Stimulated activated CD4-positive, alpha-beta T cell treated with anti-CD3 and anti-CD28 coated beads, Interleukin-12 subunit alpha, Interleukin-12 subunit beta, amount 100 ng/mL, for 24 hours (primary cell): Measurements from ENCODE around the gene MBP.

Experiments
- DNase-seq, 2 experiments: peaks; one replicate each; pipeline ENCODE4 v3.0.0-alpha.2; 2020; ENCODE audit warnings: low read depth in 2 of 2

Gene MBP

GRCh38 chr18:77114415-77115191 is 18.0 kb downstream of the MBP start:
- DNase-seq, result no peak

GRCh38 chr18:77114152-77114414 is 18.5 kb downstream of the MBP start:
- DNase-seq, result no peak

DNA sequence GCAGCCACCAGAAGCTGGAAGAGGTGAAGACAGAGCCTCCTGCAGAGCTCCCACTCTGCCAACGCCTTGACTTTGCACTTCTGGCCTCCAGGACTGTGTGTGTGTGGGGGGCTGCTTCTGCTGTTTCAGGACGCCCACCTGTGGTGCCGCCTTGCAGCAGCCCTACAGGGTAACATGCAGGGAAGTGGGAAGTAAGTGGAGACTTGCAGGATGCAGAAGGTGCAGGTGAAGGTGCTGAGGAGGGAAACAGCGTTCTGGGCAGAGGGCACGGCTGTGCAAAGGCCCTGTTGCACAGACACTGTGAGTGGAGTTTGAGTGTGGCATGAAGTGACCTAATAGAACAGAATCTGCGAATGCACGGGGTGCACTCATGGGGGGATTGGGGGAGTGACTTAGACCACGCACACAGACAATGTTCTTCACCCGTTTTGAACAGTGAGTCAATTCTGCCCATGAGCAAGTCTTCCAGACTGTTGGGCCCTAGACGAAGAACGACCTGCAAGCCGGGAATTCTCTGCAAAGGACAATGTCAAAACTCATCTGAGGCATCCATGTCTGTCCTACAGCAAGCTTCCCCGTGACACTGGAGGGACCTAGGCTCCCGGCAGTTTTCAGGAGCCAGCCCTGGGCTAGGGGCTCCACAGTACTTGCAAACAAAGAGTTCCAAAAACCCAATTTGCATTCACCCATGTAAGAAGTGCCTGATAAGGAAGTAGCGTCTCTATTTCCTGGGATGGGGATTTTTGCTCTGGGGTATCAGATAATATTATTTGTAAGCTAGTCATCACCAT is 19.0 kb downstream of the MBP start:
- no peak for DNase-seq

DNA sequence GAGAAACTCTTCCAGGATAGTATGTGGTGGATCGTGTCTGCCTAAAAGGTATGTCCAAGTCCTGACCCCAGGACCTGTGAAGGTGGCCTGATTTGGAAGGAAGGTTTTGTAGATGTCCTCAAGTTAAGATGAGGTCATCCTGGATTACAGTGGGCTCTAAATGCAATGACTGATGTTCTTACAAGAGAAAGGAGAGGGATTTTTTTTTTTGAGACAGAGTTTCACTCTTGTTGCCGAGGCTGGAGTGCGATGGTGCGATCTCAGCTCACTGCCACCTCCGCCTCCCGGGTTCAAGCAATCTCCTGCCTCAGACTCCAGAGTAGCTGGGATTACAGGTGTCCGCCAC is 19.9 kb downstream of the MBP start:
- no peak for DNase-seq

GRCh38 chr18:77111951-77112746 is 20.4 kb downstream of the MBP start:
- DNase-seq, result no peak

GRCh38 chr18:77111449-77111848 is 21.1 kb downstream of the MBP start:
- DNase-seq, result no peak

- DNase-seq, result no peak
Measured at GRCh38 chr18:77110936-77111335, 21.6 kb downstream of the MBP start.

- DNase-seq, result no peak
Measured at GRCh38 chr18:77110400-77110799, 22.2 kb downstream of the MBP start.

- DNase-seq, result no peak
Measured at GRCh38 chr18:77109648-77110019, 22.9 kb downstream of the MBP start.

GRCh38 chr18:77108821-77109647 is 23.5 kb downstream of the MBP start:
- DNase-seq, result no peak

DNA sequence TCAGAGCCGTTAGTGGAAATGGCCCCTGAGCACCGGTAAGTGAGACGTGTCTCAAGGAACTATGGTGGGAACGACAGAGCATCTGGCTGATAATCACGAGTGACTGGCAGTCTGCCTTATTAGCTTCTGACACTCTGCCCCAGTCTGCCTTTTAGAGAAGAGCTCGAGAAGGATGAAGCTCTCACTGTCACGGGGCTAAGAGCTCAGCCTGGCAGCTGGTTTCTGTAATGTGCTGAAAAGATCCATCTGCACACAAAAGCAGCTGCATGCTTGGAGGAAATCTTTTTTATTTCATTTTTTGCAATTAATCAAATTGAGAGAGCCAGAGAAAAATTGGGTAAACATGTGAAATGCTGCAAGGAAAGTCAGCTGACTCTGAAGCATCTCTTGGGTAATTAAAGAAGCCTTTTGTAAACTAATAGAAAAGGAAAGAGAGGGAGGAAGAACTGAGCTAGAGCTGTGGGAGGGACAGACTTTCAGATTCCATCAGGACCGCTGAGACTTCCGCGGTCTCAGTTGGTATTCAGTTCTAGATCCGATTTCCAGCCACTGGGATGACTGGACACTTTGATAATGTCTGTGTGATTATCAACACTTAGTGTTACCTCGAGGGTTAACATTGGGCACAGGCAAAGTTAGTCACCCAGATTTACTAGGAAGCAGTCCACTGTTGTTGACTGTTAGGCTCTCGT is 24.4 kb downstream of the MBP start:
- no peak for DNase-seq

GRCh38 chr18:77107292-77107691 is 25.3 kb downstream of the MBP start:
- DNase-seq, result no peak

DNA sequence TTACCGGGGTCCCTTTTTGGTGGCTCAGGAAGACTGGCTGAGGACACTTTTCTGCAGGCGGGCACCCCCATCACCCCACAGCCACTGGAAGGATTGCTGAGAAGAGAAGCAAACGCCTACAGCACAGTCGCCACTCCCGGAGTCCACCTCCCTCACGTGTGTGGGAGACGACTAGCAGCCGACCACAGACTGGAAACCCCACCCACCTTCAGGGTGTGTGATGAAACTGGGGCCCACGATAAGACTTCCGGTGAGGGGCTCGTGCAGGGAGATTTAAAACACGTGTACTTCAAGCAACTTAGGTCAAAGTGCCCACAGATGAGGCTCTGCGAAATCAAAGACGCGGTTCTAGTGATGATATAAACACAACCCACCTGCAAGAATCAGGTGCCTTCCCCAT is 26.3 kb downstream of the MBP start:
- peak; percentile 51 to 63 for DNase-seq

- DNase-seq, result no peak
Measured at GRCh38 chr18:77105680-77106079, 26.9 kb downstream of the MBP start.

DNA sequence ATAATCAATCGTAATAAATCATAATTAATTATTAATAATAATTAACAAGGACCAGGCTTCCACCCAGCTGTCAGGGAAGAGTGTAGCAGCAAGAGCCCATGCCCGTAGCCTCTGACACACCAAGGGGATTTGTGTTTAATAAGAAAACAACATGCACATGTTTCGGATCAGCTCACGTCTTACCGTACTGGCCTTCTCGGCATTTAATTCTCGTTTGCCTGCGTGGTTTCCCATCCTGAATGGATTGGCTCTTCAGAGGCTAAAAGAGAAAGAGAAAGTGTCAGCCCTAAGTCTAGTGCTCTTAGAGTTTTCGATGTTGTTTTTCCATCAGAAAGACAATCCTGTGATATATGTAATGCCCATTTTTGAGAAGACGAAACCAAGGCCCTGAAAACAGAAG is 27.6 kb downstream of the MBP start:
- no peak for DNase-seq

DNA sequence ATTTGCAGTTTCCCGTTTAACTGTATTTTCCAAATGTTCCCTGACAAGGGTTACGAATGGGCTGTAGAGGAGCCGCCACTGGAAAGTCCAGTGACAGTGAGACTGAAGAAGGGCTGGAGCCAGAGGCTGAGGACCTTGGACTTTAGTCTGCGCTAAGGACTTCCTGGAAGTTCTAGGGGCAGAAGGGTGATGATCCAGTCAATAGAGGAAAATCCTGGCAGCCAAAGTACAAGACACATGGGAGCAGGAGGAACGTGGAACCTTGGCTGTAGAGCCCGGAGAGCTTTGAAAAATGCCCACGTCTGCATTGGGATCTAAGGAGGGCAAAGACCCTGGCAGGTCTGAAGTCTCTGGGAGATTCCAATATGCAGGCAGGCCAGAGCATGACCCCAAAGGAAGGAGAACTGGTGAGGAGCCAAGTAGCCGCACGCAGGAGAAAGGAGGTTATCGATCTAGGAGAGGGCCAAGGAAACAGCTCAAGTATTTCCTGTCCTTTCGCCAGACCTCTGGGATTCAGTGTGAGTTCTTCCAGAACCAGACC is 28.5 kb downstream of the MBP start:
- DNase-seq, result no peak

DNA sequence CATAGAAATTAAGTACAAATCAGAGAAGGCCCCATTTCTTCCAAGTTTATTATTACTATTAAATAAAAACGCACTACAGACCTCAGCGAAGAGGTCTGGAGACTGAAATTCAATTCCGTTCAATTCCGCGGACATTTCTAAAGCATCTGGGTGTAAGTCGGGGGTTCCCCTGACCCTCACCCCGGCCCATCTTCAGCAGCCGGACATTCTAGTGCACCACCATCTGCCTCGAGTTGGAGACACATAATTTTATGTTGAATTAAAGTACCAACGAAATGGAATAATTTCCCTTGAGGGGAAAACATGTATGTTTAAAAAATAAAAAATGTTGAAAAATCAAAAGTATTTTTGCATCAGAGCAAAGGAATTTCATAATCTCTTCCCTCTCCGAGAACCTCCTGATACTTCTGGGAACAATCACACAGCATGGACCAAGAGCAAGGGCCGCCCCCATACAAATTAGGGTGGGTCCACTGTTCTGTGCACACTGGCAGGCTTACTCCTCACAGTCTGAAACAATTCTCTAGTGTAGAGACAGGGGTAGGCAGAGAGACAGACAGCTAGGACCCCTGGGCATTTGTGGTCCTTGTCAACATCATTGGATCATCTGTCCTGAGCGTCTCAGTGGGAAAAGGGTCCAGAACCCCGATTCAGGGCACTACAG is 29.3 kb downstream of the MBP start:
- DNase-seq, result no peak

GRCh38 chr18:77102259-77103040 is 30.1 kb downstream of the MBP start:
- DNase-seq, result no peak

DNA sequence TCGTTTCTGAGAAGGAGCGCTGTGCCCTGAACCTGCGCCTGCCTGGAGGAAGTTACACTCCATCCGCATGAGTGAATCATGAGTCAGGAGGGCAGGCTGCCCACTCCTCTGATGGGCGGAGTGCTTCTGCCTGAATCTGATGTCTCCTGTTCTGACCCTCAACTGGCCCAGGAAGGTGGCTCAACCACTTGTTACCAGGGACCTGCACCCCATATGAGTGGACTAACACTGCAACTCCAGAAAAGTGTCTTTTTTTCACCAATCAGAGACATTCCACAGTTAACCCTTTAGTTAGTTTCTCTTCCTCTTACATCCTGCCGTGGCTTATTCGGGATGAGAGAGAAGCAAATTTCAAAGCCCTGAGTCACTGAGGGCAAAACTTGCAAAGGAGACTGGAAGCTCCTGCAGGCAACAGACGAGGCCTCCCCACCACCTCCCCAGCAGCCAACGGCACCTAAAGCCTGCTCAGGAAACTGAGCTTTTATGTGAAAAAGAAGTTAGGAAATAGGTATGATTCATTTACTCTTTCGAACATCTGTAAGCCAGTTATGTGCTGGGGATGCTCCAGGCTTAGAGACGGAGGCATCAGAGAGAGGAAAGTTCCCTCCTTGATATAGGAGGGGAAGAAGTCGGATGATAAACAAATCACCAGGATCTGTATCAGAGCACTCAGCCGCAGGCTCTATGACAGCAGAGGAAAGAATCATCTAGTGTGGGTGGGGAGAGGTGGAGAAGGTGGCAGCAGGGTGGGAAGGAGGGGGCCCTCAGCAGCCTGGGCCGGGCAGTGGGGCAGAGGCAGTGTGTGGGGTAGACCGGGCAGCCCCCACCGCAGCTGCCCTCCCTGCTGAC is 30.9 kb downstream of the MBP start:
- peak; percentile 47 to 57 for DNase-seq
